Immature natural killer cell (primary cell): ENCODE results near the gene PRKCA. TPM values are rescaled to one million over a fixed set of nuclear protein-coding genes. Genes with fewer than 3 reads are reported as not detected.

Experiments
- DNase-seq, 3 donors: peaks; one replicate each; pipeline ENCODE4 v3.0.0; 2022; ENCODE audit warnings: mixed read lengths in 1 of 3
- H3K27ac Mint-ChIP-seq, 6 donors: one replicate each; pipeline ENCODE4 v1.8.0; 2020; ENCODE audit warnings: mixed read lengths in 6 of 6, mild to moderate bottlenecking in 5 of 6, inconsistent platforms in 4 of 6, moderate library complexity in 3 of 6
- H3K27me3 Mint-ChIP-seq, 3 donors: one replicate each; pipeline ENCODE4 v1.8.0; 2020 to 2021; ENCODE audit warnings: low read depth in 3 of 3, mild to moderate bottlenecking in 3 of 3, mixed read lengths in 3 of 3, moderate library complexity in 3 of 3, inconsistent platforms in 1 of 3
- H3K36me3 Mint-ChIP-seq, 3 donors: one replicate each; pipeline ENCODE4 v1.8.0; 2020; ENCODE audit warnings: mixed read lengths in 3 of 3, inconsistent platforms in 2 of 3, mild to moderate bottlenecking in 2 of 3
- H3K4me1 Mint-ChIP-seq, 2 donors: one replicate each; pipeline ENCODE4 v1.8.0; 2020; ENCODE audit warnings: inconsistent platforms in 2 of 2, mild to moderate bottlenecking in 2 of 2, mixed read lengths in 2 of 2, moderate library complexity in 1 of 2
- H3K4me3 Mint-ChIP-seq, 5 donors: one replicate each; pipeline ENCODE4 v1.8.0; 2020; ENCODE audit warnings: mild to moderate bottlenecking in 5 of 5, mixed read lengths in 5 of 5, inconsistent platforms in 3 of 5, moderate library complexity in 3 of 5
- H3K9me3 Mint-ChIP-seq, 6 donors: one replicate each; pipeline ENCODE4 v1.8.0; 2020; ENCODE audit warnings: mild to moderate bottlenecking in 6 of 6, mixed read lengths in 6 of 6, inconsistent platforms in 4 of 6, moderate library complexity in 3 of 6
- polyA plus RNA-seq, 3 donors: library from polyadenylated mRNA; unstranded; fragments of 300-500 nt; fragmentation: Illumina TruSeq; gene quantifications; one replicate each; pipeline ENCODE4 v1.2.3, GENCODE V29; 2021

PRKCA gene
- polyA plus RNA-seq, 3 donors from 2014 or later, result 0.18 to 1.3 (median 0.28) TPM

- Mint-ChIP-seq H3K9me3 (no peaks in the 10 kb centered on the region), H3K4me3 (no peak overlapping the region), H3K36me3 (peaks cover 0 to 15% (median 7%) of the 10 kb centered on the region in 3 donors), H3K4me1 (peaks cover 8 to 20% of the 10 kb centered on the region in 2 donors), H3K27me3 (peaks cover 0 to 3% (median 0%) of the 10 kb centered on the region in 3 donors), H3K27ac (no peak overlapping the region)
- DNase-seq, result no peak
Observed at GRCh38 chr17:66661411-66662256, 359.2 kb downstream of the PRKCA start.

DNA sequence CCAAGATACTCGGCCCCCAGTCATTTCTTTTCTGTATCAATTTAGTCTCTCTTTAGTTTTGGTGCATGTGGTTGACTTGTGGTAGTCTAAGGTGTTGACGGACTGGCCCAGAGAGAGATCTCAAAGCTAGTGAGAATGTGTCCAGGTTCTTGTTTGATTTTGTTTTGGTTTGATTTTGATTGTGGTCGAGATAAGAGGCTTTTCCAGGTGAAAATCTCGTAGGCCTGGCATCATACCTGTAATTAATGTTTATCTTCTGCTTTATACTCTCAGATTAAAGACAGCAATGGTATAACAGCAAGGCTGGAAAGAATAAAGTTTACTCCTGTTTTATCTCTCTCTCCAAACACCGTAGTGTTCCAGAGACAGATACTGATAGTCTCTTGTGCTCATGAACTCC lies 360.1 kb downstream of the PRKCA start:
- peaks cover 0 to 15% (median 7%) of the 10 kb centered on the region in 3 donors for H3K36me3 Mint-ChIP-seq
- DNase-seq, result no peak
- H3K27ac Mint-ChIP-seq, result peak overlapping the region in 1 of 6 donors; percentile 37
- peaks cover 16 to 29% of the 10 kb centered on the region in 2 donors for H3K4me1 Mint-ChIP-seq
- no peak overlapping the region for H3K4me3 Mint-ChIP-seq
- H3K9me3 Mint-ChIP-seq, result no peaks in the 10 kb centered on the region
- peaks cover 0 to 4% (median 0%) of the 10 kb centered on the region in 3 donors for H3K27me3 Mint-ChIP-seq

DNA sequence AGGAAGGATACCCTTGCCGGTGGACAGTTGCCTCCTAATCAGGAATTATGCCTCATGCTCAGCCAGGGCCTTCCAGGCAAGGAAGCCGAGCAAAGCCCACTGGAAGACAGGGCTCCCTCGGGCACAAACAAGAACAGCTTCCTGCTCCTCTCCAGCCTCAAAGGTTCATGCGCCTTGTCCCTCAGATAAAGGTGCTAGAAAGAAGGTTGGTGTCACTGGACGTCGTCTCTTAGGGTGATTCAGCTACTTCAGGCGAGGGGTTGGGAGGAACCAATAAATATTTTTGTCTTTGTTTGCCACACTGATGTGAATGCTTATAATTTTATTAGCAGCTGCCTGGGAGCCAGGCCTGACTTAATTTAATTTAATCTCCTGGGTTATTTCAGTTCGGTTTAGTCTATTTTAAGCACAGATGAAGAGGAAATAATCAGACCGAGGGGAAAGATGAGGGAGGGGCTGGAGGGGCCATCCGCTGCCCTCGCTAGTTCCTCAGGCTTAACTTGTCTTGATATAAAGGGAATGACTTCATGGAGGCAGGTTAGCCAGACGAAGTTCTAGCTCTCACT lies 360.7 kb downstream of the PRKCA start:
- H3K4me1 Mint-ChIP-seq, result peaks cover 23 to 35% of the 10 kb centered on the region in 2 donors
- DNase-seq, result no peak
- peaks cover 0 to 9% (median 3%) of the 10 kb centered on the region in 3 donors for H3K36me3 Mint-ChIP-seq
- no peak overlapping the region for H3K27ac Mint-ChIP-seq
- H3K9me3 Mint-ChIP-seq, result no peaks in the 10 kb centered on the region
- no peak overlapping the region for H3K4me3 Mint-ChIP-seq
- H3K27me3 Mint-ChIP-seq, result peaks cover 0 to 6% (median 0%) of the 10 kb centered on the region in 3 donors

DNA sequence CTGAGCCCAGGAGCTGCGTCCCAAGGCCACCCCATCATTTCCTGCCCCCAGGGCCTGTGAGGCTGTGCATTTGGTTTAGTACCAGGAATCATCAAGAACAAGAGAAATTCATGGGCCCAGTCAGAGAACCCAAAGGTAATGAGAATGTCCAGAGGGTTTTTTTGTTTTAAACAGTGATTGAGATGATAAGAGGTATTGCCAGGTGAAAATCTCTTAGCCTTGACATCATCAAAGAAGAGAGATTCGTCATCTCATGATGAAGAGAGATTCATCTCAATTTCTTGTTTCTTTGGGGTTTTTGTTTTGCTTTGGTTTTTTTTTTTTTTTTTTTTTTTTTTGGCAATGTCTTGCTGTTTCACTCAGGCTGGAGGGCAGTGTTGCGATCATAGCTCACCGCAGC lies 361.9 kb downstream of the PRKCA start:
- no peak for DNase-seq
- Mint-ChIP-seq H3K9me3 (no peaks in the 10 kb centered on the region), H3K4me1 (peaks cover 26 to 42% of the 10 kb centered on the region in 2 donors), H3K27ac (no peak overlapping the region), H3K27me3 (peaks cover 0 to 6% (median 0%) of the 10 kb centered on the region in 3 donors), H3K36me3 (peaks cover 3 to 5% (median 3%) of the 10 kb centered on the region in 3 donors), H3K4me3 (no peak overlapping the region)

GRCh38 chr17:66665194-66665593 lies 362.8 kb downstream of the PRKCA start:
- Mint-ChIP-seq H3K36me3 (peaks cover 0 to 3% (median 3%) of the 10 kb centered on the region in 3 donors), H3K27ac (no peak overlapping the region)

GRCh38 chr17:66667090-66667489 lies 364.7 kb downstream of the PRKCA start:
- H3K36me3 Mint-ChIP-seq, result peaks cover 0 to 3% (median 3%) of the 10 kb centered on the region in 3 donors
- H3K9me3 Mint-ChIP-seq, result no peaks in the 10 kb centered on the region
- DNase-seq, result no peak
- H3K4me3 Mint-ChIP-seq, result peak overlapping the region in 1 of 5 donors; percentile 13
- H3K4me1 Mint-ChIP-seq, result peaks cover 27 to 41% of the 10 kb centered on the region in 2 donors
- H3K27ac Mint-ChIP-seq, result no peak overlapping the region
- peaks cover 0 to 5% (median 2%) of the 10 kb centered on the region in 3 donors for H3K27me3 Mint-ChIP-seq

More at GRCh38 chr17:66665194-66665593, 362.8 kb downstream of the PRKCA start:
- H3K4me3 Mint-ChIP-seq, result no peak overlapping the region
- H3K27me3 Mint-ChIP-seq, result peaks cover 0 to 5% (median 2%) of the 10 kb centered on the region in 3 donors
- DNase-seq, result no peak
- H3K4me1 Mint-ChIP-seq, result peaks cover 26 to 42% of the 10 kb centered on the region in 2 donors
- H3K9me3 Mint-ChIP-seq, result no peaks in the 10 kb centered on the region

GRCh38 chr17:66667491-66668030 lies 365.1 kb downstream of the PRKCA start:
- peak overlapping the region in 5 of 6 donors; percentile 9 to 69 (median 43) for H3K27ac Mint-ChIP-seq
- H3K4me1 Mint-ChIP-seq, result peaks cover 22 to 36% of the 10 kb centered on the region in 2 donors
- H3K9me3 Mint-ChIP-seq, result no peaks in the 10 kb centered on the region
- peaks cover 0 to 3% (median 3%) of the 10 kb centered on the region in 3 donors for H3K36me3 Mint-ChIP-seq
- peak overlapping the region in 4 of 5 donors; percentile 1 to 40 (median 28) for H3K4me3 Mint-ChIP-seq
- peak; percentile 27 to 52 (median 42) for DNase-seq
- H3K27me3 Mint-ChIP-seq, result peaks cover 0 to 5% (median 2%) of the 10 kb centered on the region in 3 donors

GRCh38 chr17:66670206-66670605 lies 367.8 kb downstream of the PRKCA start:
- Mint-ChIP-seq H3K4me1 (peaks cover 44 to 56% of the 10 kb centered on the region in 2 donors), H3K27me3 (peaks cover 0 to 5% (median 2%) of the 10 kb centered on the region in 3 donors), H3K4me3 (no peak overlapping the region), H3K27ac (no peak overlapping the region), H3K36me3 (peaks cover 0 to 3% (median 0%) of the 10 kb centered on the region in 3 donors), H3K9me3 (no peaks in the 10 kb centered on the region)
- DNase-seq, result no peak

DNA sequence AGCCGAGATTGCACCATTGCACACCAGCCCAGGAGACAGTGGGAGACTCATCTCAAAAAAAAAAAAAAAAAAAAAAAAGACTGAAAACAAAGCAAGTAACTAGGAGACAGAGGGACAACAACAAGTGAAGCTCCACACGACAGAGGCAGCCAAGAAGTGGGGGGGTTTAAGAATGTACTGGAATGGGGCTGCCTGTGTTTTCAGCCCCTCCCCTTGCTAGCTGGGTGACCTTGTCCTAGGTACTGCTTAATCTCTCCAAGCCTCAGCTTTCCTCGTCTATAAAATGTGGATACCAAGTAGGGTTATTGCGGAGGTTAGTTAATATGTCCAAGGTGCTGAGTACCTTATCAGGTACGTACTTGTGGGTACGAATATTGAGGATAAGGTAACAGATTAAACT lies 368.7 kb downstream of the PRKCA start:
- peaks cover under 1 to 5% (median 2%) of the 10 kb centered on the region in 3 donors for H3K27me3 Mint-ChIP-seq
- H3K27ac Mint-ChIP-seq, result no peak overlapping the region
- H3K4me1 Mint-ChIP-seq, result peaks cover 44 to 48% of the 10 kb centered on the region in 2 donors
- H3K9me3 Mint-ChIP-seq, result no peaks in the 10 kb centered on the region
- H3K36me3 Mint-ChIP-seq, result peaks cover 0 to 3% (median 0%) of the 10 kb centered on the region in 3 donors
- no peak overlapping the region for H3K4me3 Mint-ChIP-seq
- DNase-seq, result no peak

- Mint-ChIP-seq H3K9me3 (peaks cover 0 to 2% (median 0%) of the 10 kb centered on the region in 6 donors), H3K27ac (peak overlapping the region; percentile 53 to 87 (median 76)), H3K4me1 (peaks cover 38 to 40% of the 10 kb centered on the region in 2 donors), H3K36me3 (peaks cover 0 to 3% (median 0%) of the 10 kb centered on the region in 3 donors), H3K4me3 (peak overlapping the region; percentile 18 to 68 (median 52)), H3K27me3 (peaks cover 0 to 2% (median 1%) of the 10 kb centered on the region in 3 donors)
- DNase-seq, result peak; percentile 34 to 45 (median 38)
Observed at GRCh38 chr17:66673668-66674276, 371.4 kb downstream of the PRKCA start.

GRCh38 chr17:66675273-66675990 lies 373.0 kb downstream of the PRKCA start:
- peaks cover 0 to 2% (median 0%) of the 10 kb centered on the region in 6 donors for H3K9me3 Mint-ChIP-seq
- H3K27ac Mint-ChIP-seq, result peak overlapping the region in 1 of 6 donors; percentile 3
- peaks cover 52 to 53% of the 10 kb centered on the region in 2 donors for H3K4me1 Mint-ChIP-seq
- DNase-seq, result no peak
- no peak overlapping the region for H3K4me3 Mint-ChIP-seq
- H3K27me3 Mint-ChIP-seq, result peaks cover 0 to 1% (median 0%) of the 10 kb centered on the region in 3 donors
- H3K36me3 Mint-ChIP-seq, result peaks cover 0 to 3% (median 0%) of the 10 kb centered on the region in 3 donors

DNA sequence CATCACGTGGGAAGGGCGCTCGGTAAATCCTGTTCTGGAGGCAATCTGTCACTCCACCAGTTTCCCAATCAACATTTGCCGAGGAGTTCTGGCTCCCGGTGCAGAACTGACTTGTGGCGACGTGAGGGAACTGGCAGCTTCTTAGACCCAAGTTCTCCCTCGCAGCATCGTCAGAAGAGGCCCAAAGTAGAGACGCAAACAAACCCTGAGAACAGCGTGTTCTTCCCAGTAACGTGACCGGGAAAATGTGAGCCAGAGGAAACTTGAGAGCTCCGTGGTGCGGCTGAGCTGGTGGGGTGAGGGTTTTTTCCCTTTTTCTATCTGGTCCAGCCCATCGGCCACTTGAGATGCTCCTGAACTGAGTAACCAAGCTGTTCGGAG lies 373.6 kb downstream of the PRKCA start:
- peaks cover 0 to 2% (median 0%) of the 10 kb centered on the region in 6 donors for H3K9me3 Mint-ChIP-seq
- H3K27me3 Mint-ChIP-seq, result peaks cover 0 to 1% (median 0%) of the 10 kb centered on the region in 3 donors
- no peak for DNase-seq
- peaks cover 0 to 3% (median 0%) of the 10 kb centered on the region in 3 donors for H3K36me3 Mint-ChIP-seq
- H3K27ac Mint-ChIP-seq, result no peak overlapping the region
- H3K4me3 Mint-ChIP-seq, result no peak overlapping the region
- peaks cover 52 to 53% of the 10 kb centered on the region in 2 donors for H3K4me1 Mint-ChIP-seq

GRCh38 chr17:66676421-66676820 lies 374.0 kb downstream of the PRKCA start:
- Mint-ChIP-seq H3K4me3 (no peak overlapping the region), H3K36me3 (peaks cover 0 to 3% (median 0%) of the 10 kb centered on the region in 3 donors), H3K4me1 (peaks cover 52 to 53% of the 10 kb centered on the region in 2 donors), H3K9me3 (peaks cover 0 to 2% (median 0%) of the 10 kb centered on the region in 6 donors), H3K27ac (no peak overlapping the region), H3K27me3 (peaks cover 0 to 1% (median 0%) of the 10 kb centered on the region in 3 donors)
- DNase-seq, result no peak
